Activated CD8-positive, alpha-beta memory T cell treated with anti-CD3 and anti-CD28 coated beads, Interleukin-2, amount 50 U/mL, for 1 hour (primary cell): ENCODE results near the gene ENDOD1.

Experiments
- DNase-seq: peaks from one replicate; pipeline ENCODE4 v3.0.0-alpha.2; 2020; ENCODE audit errors: extremely low read depth

Gene ENDOD1

DNA sequence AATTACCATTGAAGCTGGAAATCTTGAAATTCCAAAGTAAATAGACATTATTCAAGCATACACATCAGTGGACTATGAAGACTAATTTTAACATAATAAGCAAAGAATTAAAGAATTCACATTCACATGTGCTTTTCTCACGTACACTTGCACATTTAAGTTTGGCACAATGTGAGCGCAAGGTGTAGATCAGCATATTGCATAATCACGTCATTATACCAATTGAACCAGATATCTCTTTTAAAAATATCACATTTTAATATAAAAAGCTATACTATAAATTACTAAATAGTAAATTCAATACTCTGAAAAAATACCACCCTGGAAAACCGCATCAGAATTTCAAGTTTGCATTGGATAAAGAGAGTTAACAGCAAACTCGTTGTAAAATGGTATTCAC is 80.6 kb downstream of the ENDOD1 start:
- DNase-seq: no peak

GRCh38 chr11:95175818-95176380 is 86.3 kb downstream of the ENDOD1 start:
- DNase-seq: no peak
